ENCODE results near the gene CGB2.

- TF ChIP-seq GATA2 (IDR thresholded peaks at IDR 0.05; ENCODE audit: low read depth, low read length): no peak
- TF ChIP-seq GATA3 (IDR thresholded peaks at IDR 0.05; ENCODE audit: low read depth, low read length): no peak
Observed at GRCh38 chr19:49061445-49061844, 29.8 kb downstream of the CGB2 start.

All from SH-SY5Y (cell line).